ENCODE results near the gene MYL11.
"Not testable (repeated sequence)": the region's sequence is repeated elsewhere in the genome, so short reads cannot be mapped to it uniquely, and the experiment has no call there.

MYL11 gene

DNA sequence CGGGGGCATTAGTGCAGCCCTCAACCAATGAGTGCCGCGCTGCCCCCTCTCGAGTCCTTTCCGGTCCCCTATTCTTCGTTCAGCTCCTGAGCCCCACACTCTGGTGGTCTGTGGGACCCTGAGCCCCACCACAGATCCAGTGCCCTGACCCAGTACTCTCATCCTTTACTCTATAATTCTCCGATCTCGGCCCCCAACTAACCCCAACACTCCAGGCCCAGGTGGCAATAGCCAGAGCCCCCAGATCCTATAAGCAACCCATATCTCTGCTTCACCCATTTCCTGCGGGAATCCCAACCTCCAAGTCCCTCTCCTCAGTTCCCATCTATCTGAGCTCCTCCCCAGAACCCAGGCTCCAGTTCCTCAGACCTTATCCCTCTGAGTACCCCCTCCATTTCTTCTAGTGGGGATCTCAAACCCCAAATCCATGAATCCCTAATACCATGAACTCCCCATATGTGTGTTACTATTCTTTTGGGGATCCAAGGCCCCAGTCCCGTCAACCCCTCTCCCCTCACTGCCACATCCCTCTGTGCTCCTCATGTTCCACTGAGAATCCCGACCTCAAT is 3.3 kb upstream of the MYL11 start:
- DNase-seq, result no peak

DNA sequence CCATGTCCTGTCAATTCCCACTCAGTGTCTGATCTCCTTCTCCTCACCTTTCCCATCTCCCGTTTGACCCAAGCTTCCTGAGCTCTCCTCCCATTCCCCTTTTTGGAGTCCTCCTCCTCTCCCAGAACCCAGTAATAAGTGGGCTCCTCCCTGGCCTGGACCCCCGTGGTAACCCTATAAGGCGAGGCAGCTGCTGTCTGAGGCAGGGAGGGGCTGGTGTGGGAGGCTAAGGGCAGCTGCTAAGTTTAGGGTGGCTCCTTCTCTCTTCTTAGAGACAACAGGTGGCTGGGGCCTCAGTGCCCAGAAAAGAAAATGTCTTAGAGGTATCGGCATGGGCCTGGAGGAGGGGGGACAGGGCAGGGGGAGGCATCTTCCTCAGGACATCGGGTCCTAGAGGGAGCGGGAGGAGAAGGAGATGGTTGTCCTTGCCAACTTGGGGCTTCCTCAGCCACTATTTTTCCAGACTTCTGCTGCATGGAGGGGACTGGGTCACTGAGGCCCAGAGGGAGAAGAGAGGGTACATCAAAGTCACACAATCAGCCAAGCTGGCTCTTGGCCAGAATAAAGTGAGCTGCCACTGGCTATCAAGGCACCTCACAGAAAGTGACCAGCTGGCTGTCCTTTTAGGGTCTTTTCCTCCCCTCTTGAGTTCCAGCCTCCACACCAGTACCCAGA is 2.4 kb upstream of the MYL11 start:
- DNase-seq, result no peak

- DNase-seq, result no peak
These were observed 1.9 kb upstream of the MYL11 start for GRCh38 chr16:30372725-30373124.

DNA sequence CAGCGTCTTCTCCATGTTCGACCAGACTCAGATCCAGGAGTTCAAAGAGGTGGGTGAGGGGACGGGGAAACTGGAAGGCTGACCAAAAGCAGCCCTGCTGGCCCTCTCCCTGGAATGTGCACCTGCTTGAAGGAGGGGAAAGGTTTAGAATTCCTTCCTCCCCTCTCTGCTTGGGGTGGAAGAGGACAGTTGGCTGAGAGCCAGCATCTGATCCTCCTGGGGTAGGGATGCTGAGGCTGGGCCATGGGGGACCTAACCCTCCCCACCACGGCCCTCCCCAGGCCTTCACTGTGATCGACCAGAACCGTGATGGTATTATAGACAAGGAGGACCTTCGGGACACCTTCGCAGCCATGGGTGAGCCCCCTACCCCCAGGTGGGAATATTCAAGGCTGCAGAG is 1.3 kb downstream of the MYL11 start:
- DNase-seq, result no peak

DNA sequence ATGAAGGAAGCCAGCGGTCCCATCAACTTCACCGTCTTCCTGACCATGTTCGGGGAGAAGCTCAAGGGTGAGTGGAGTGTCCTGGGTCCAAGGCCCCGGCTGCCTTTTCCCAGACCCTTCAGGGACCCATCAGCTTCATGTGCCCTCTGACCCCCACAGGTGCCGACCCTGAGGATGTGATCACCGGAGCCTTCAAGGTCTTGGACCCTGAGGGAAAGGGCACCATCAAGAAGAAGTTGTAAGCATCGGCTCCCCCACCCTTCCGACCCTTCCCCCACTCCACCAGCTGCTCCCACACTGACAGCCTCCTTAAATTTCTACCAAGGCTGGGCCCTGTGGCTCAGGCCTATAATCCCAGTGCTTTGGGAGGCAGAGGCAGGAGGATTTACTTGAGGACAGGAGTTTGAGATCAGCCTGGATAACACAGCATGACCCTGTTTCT is 1.9 kb downstream of the MYL11 start:
- DNase-seq, result no peak

DNA sequence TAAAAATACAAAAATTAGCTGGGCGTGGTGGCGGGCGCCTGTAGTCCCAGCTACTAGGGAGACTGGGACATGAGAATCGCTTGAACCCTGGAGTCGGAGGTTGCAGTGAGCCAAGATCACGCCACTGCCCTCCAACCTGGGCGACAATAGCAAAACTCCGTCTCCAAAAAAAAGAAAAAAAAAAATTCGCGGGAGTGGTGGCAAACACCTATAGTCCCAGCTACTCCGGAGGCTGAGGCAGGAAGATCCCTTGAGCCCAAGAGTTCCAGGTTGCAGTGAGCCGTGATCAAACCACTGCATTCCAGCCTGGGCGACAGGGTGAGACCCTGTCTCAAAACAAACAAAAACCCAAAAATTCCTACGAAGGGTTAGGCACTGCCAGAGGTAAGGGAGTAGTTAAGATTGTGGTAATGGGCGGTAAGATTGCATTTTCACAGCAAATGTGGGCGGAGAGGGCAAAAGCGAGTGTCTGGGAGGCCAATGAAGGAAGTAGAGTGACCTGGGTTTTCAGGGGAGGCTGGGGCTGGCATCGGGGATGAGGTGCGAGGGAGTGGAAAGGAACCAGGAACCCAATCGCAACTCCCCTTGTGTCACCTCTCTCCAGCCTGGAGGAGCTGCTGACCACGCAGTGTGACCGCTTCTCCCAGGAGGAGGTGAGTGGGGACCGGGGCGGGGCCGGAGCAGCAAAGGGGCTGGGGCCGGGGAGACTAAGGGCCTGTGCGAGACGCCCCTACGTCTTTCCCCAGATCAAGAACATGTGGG is 2.6 kb downstream of the MYL11 start:
- DNase-seq, result no peak

DNA sequence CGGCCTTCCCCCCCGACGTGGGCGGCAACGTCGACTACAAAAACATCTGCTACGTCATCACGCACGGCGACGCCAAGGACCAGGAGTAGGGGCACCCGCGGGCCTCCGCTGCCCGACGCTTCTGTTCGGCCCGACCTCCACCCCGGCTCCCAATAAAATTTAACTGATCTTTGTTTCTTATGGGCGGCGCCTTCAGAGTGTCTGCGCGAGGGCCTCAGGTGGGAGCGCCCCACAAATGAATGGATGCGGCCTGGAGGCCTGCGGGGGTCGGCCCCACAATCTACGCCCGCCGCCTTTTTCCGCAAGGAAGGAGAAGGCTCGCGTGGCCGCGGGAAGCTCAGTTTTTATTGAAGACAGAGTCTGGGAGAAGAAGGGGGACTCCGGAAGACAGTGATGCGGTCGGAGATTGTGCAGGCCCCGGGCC is 3.2 kb downstream of the MYL11 start:
- peak; percentile 64 for DNase-seq

DNA sequence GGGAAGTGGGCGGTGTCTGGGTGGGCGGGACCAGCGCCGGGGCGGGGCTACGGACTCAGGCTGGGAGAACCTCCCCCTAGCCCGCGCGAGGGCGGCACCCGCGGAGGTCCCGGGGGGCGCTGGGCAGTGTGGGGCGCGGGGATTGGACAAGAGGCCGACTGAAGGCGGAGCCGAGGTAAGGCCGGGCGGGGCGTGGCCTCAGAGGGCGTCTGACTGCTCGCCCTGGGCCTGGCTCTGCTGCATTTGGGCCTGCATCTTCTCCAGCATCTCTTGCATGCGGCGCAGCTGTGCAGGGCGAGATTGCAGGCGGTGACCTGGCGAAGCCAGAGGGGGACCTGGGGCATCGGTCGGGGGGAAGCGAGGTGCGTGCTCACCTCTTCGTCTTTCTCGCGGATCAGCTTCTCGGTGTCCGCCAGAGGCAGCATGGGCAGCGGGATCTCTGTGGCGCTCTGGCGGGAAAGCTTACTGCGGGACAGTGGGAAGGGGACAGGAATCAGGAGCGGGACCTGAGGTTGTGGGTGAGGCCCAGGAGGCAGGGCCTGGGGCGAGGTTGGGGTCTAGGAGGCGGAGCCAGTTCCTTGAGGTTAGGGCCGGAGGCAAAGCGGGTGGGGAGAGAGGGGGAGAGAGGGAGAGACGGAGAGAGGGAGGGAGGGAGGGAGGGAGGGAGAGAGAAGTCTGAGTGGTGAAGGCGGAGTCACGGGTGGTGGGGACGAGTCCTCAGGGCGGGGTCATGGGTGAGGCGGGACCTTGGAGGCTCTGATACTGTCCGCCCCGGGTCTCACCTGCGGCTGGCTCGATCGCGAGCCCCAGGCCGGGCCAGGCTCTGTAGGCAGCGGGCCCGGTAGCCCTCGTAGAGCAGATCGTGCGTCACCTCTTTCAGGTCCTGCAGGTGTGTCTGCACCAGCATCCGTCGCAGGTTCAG is 3.9 kb downstream of the MYL11 start:
- peak; percentile 98 for DNase-seq

DNA sequence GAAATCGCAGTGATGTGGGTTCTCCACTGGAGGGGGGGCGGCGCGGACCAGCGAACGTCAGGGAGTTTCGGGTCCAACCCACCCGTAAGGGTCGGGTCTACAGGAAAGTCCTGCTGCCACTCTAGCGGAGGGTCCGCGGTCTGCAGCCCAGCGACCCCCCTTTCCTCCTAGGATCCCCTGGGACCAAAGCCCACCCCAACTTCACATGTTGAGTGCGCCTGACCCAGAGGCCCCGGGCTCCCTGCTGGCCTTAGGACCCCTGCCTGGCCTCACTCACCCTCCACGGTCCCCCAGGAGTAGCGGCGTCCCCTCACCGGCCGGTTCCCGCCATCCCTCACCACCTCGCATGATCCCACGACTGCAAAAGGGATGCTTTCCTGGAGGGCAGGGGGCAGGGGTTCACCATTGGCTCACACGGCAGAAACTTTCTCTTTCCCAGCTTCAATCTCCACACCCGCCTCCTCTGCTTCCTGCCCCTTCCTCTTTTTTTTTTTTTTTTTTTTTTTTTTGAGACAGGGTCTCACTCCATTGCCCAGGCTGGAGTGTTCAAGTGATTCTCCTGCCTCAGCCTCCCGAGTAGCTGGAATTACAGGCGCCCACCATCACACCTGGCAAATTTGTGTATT is 4.7 kb downstream of the MYL11 start:
- DNase-seq, result no peak

DNA sequence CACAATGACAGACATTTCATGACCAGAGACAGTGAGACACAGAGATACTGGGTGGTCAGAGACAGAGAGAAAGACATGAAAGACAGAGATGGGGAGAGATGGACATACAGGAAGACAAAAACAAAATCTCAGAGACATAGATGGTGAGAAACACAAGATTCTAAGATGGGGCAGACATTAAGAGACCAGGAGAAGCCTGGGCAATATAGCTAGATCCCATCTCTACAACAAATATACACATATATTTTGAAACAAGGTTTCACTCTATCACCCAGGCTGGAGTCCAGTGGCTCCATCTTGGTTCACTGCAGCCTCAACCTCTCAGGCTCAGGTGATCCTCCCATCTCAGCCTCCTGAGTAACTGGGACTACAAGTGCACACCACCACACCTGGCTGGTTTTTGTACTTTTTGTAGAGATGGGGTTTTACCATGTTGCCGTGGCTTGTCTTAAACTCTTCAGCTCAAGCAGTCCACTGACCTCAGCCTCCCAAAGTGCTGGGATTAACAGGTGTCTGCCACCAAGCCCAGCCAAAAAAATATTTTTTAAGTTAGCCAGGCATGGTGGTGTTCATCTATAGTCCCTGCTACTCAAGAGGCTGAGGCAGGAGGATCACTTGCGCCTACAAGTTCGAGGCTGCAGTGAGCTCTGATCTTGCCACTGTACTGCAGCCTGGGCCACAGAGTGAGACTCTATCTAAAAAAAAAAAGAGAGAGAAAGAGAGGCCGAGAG is 5.6 kb downstream of the MYL11 start:
- no peak for DNase-seq

DNA sequence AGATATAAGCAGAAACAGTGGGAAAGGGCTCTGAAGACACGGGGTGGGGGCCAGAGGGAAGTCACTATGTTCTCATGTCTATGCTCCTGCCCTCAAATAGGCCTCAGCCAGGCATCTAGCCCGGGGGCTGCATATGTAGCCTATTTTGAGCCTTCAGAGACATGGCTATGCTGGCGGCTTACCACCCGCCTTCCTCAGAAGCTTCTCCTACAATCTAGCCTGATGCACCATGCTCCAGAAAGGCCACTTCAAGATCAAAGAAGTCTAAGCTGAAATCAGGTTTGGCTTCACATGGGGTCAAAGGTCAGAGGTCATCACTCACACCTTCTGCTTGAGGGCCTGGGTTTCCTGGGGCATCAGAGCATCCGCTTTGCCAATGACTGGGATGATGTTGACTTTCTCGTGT is 6.2 kb downstream of the MYL11 start:
- no peak for DNase-seq

DNA sequence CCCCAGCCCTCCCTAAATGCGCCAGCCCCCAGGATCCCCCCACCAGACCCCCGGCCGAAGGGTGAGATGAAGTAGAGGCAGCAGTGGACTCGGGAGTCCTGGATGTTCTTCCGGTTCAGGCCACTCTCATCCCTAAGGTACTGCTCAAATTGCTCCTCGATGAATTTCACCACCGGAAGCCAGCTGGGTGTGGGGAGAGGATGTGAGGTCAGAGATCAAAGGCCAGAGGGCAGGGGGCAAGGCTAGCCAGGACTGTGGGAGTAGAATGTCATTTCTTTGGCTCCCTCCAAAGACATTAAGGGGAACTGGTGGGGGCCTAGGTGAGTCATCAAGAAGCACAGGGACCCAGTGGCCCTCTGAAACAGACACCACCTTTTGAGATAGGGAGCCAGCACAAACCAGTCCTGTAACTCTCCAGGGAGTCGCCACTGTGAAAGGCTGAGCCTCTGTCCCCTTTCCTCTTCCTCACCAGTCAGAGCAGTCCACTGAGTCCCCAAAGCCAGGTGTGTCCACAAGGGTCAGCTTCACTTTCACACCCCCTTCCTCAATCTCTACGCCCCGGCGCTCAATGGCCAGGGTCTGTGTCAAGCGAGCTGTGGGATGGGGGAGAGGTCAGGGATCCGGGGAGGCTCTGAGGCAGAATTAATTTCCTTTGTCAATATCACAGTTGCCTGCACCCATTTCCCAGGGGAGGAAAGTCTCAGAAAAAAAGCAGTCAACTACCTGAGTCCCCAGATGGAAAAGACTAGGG is 6.9 kb downstream of the MYL11 start:
- no peak for DNase-seq

DNA sequence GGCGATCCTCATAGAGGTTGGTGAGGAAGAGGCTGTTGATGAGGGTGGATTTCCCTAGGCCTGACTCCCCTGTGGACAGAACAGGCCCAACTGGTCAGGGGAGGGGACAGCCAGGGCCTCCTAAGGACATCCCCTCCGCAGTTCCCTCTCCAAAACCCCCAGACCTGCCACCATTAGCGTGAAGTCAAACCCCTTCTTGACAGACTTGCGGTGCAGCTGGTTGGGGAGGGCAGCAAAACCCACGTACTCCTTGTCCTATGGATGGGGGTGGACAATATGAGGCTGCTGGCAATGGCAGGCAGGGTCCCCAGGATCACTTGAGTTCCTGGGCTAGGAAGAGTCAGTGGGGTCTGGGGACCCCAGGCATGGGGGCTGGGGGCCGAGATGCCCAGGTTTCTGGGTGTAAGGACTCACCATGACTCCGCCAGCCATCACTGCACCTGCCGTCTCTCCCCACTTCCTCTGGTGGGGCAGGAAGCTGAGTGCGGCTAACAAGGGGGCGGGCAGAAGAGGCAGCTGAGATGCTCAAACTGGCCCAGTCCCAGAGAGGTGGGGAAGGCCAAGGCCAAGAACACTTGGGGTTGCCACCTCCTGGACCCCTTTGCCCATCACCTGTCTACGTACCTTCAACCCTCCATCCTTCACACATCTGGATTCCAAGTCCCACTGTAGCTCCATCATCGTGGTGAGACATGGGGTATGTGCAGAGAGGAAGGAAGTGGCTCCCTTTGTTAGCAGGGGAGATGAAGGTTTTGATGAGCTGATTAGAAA is 7.7 kb downstream of the MYL11 start, which contains the start of gene SEPTIN1:
Gene SEPTIN1, minus strand, starts transcription at position 451 of the 771 bp plus-strand sequence. Its CDS starts 19 bp downstream, at position 432.
- no peak for DNase-seq

- DNase-seq, result no peak
These were observed 8.9 kb downstream of the MYL11 start for GRCh38 chr16:30383521-30383920.

- DNase-seq, result no peak
These were observed 20.1 kb downstream of the MYL11 start for GRCh38 chr16:30394592-30395154.

DNA sequence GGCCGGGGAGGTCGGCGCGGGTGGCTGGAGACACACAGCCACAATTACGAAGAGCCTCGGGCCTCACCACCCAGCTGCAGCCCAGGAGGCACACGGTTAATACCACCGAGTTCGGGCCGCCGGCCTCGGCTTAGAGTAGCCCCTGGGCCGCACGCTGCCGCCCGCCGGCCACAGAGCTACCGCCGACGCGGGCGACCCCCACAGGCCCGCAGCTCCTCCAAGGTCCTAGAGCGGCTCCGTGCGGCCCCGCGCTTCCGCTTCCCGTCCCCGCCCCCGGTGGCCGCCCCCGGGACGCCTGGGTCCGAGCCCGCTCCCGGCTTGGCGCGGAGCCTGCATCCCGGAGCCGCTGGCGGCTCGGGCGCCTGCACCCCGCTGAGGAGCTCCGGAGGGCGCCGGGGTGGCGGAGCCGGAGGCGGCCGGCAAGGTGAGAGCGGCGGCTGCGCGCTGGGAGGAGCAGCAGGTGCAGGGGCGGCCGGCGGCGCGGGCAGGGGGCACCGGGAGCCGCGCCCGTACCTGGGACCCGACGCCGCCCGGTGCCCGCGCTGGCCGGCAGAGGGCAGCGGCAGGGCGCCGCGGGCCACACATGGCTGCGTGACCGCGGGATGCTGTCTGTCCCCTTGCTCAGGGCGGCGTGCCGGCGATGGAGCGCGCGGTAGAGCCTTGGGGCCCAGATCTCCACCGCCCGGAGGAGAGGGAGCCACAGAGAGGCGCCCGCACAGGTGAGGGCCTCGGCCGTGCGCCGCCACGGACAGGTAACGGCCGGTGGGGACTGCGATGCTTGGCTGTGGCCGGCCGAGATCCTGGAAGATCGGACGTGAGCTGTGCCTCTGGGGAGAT is 20.8 kb downstream of the MYL11 start, which contains the start of gene ZNF48:
Gene ZNF48, plus strand, starts transcription at position 266 of the 837 bp plus-strand sequence. Its CDS starts 375 bp downstream, at position 641.
- peak; percentile 57 for DNase-seq

GRCh38 chr16:30395992-30396585 is 21.5 kb downstream of the MYL11 start:
- DNase-seq, result no peak

- not testable (repeated sequence) for DNase-seq
These were observed 22.0 kb downstream of the MYL11 start for GRCh38 chr16:30396627-30397026.

All from inflammatory macrophage treated with lipopolysaccharide for 4 hours (primary cell).